ENCODE measurements around the gene EHBP1.
"Not testable (repeated sequence)": the region's sequence is repeated elsewhere in the genome, so short reads cannot be mapped to it uniquely, and the experiment has no call there.

The EHBP1 gene

GRCh38 chr2:62736899-62737559 lies 31.5 kb downstream of the EHBP1 start:
- no peak for DNase-seq (ENCODE audit: low read depth)

- DNase-seq (ENCODE audit: low read depth), result no peak
Measured at GRCh38 chr2:62738981-62739936, 33.7 kb downstream of the EHBP1 start.

GRCh38 chr2:62740221-62740620 lies 34.7 kb downstream of the EHBP1 start:
- DNase-seq (ENCODE audit: low read depth), result no peak

- no peak for DNase-seq (ENCODE audit: low read depth)
Measured at GRCh38 chr2:62741127-62741526, 35.6 kb downstream of the EHBP1 start.

- no peak for DNase-seq (ENCODE audit: low read depth)
Measured at GRCh38 chr2:62741954-62742722, 36.6 kb downstream of the EHBP1 start.

GRCh38 chr2:62743506-62743905 lies 38.0 kb downstream of the EHBP1 start:
- DNase-seq (ENCODE audit: low read depth), result no peak

GRCh38 chr2:62744603-62745002 lies 39.1 kb downstream of the EHBP1 start:
- DNase-seq (ENCODE audit: low read depth), result no peak

GRCh38 chr2:62745891-62746481 lies 40.5 kb downstream of the EHBP1 start:
- no peak for DNase-seq (ENCODE audit: low read depth)

GRCh38 chr2:62747169-62747568 lies 41.7 kb downstream of the EHBP1 start:
- DNase-seq (ENCODE audit: low read depth), result no peak

- DNase-seq (ENCODE audit: low read depth), result no peak
Measured at GRCh38 chr2:62747876-62748275, 42.4 kb downstream of the EHBP1 start.

GRCh38 chr2:62749111-62749510 lies 43.6 kb downstream of the EHBP1 start:
- not testable (repeated sequence) for DNase-seq (ENCODE audit: low read depth)

- no peak for DNase-seq (ENCODE audit: low read depth)
Measured at GRCh38 chr2:62757029-62757428, 51.5 kb downstream of the EHBP1 start.

- DNase-seq (ENCODE audit: low read depth), result no peak
Measured at GRCh38 chr2:62760026-62760425, 54.5 kb downstream of the EHBP1 start.

GRCh38 chr2:62760555-62760954 lies 55.0 kb downstream of the EHBP1 start:
- DNase-seq (ENCODE audit: low read depth), result no peak

- DNase-seq (ENCODE audit: low read depth), result no peak
Measured at GRCh38 chr2:62765619-62766376, 60.3 kb downstream of the EHBP1 start.

- no peak for DNase-seq (ENCODE audit: low read depth)
Measured at GRCh38 chr2:62768615-62769014, 63.1 kb downstream of the EHBP1 start.

GRCh38 chr2:62770629-62771028 lies 65.1 kb downstream of the EHBP1 start:
- no peak for DNase-seq (ENCODE audit: low read depth)

- no peak for DNase-seq (ENCODE audit: low read depth)
Measured at GRCh38 chr2:62774555-62775366, 69.2 kb downstream of the EHBP1 start.

GRCh38 chr2:62775367-62775668 lies 69.8 kb downstream of the EHBP1 start:
- DNase-seq (ENCODE audit: low read depth), result no peak

GRCh38 chr2:62783679-62784078 lies 78.2 kb downstream of the EHBP1 start:
- no peak for DNase-seq (ENCODE audit: low read depth)

GRCh38 chr2:62784341-62784740 lies 78.8 kb downstream of the EHBP1 start:
- DNase-seq (ENCODE audit: low read depth), result no peak
